ENCODE measurements around the gene KCNN1. TPM values are rescaled to one million over a fixed set of nuclear protein-coding genes. Genes with fewer than 3 reads are reported as not detected.
A peak's percentile ranks its signal among the peaks of the same experiment; 100 is the strongest.

The KCNN1 gene
- total and polyA plus RNA-seq, 9 of the 15 experiments (the other 6 are each of a cell fraction or from before 2014, with no cell fraction given): 0.01 to 6.2 (median 0.72) TPM

DNA sequence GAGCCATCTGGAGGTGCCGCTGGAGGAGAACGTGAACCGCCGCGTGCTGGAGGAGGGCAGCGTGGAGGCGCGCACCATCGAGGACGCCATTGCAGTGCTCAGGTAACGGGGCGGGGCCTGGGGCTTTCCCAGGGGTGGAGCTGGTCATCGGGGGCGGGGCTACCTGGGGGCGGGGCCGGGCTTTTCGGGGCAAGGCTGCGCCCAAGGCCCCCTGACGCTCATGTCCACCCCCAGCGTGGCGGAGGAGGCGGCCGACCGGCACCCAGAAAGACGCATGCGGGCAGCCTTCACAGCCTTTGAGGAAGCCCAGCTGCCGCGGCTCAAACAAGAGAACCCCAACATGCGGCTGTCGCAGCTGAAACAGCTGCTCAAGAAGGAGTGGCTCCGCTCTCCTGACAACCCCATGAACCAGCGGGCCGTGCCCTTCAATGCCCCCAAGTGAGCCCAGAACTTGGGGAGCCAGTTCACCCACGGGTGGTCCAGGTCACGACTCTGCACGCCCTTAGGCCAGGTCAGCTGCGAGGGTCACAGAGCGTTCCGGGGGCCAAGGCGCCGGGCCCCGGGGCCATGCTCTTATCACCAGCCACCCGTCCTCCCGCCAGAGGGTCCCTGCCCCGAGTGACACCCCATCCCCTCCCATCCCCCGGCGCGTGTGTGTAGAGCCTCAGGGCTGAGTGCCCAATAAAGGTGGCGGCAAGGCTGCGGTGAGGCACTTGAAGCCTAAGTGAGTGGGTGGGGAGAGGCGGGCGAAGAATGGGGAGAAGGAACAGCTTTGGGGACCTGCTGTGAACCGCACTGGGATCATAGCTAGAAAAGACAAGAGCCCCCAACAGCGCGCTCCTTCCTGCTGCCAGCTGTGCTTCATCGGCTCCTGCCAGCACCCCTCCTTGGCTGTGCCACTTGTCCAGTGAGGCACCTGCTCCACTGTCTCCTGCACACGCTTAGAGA lies 23.4 kb upstream of the KCNN1 start:
- Histone ChIP-seq H3K4me3 (peak overlapping the region; percentile 24), H2AFZ (ENCODE audit: low read depth, low read length) (0 out of 2 replicates have a peak overlapping the region, but pooled peaks have one; percentile 14), H3K27ac (ENCODE audit: extremely low read depth, low read depth, low read length) (peak overlapping the region; percentile 62), H3K27me3 (ENCODE audit: control insufficient read depth in 2 of 2, insufficient read depth in 2 of 2, low read length in 2 of 2) (no peaks in the 10 kb centered on the region), H3K4me2 (ENCODE audit: insufficient read depth, low read length) (peak overlapping the region; percentile 78), H3K9ac (ENCODE audit: insufficient read depth in 1 of 2, low read depth in 2 of 2, low read length in 2 of 2) (peak overlapping the region; percentile 56 to 93; a peak in 3 of 4 replicates), H3K9me1 (ENCODE audit: control insufficient read depth, insufficient read depth, low read length) (no peaks in the 10 kb centered on the region), H3K4me1 (replicated peaks in 1 of 2; ENCODE audit: control insufficient read depth in 2 of 2, insufficient read depth in 2 of 2, low read length in 2 of 2) (peaks cover 33 to 53% of the 10 kb centered on the region in 2 experiments), H3K79me2 (ENCODE audit: control insufficient read depth, insufficient read depth, low read length) (0 out of 3 replicates have a peak, but pooled peaks cover 3% of the 10 kb centered on the region), H4K20me1 (replicated peaks; ENCODE audit: control insufficient read depth, insufficient read depth, low read length) (no peaks in the 10 kb centered on the region), H3K9me3 (replicated peaks; ENCODE audit: control insufficient read depth, insufficient read depth, low read depth, low read length) (no peaks in the 10 kb centered on the region), H3K36me3 (ENCODE audit: control insufficient read depth, insufficient read depth, low read length) (peaks cover 33% of the 10 kb centered on the region; the same call in 2 of the 3 replicates)
- 19% methylated on average over 41 of the region's 57 CpGs for WGBS (ENCODE audit: insufficient coverage, low coverage, missing lambda C conversion rate)
- ATAC-seq (peak; percentile 84), FAIRE-seq (no peak), DNase-seq (ENCODE audit: extremely low read depth in 1 of 4, low spot score in 3 of 4) (peak in 3 of 4 experiments; percentile 88 to 90 (median 89))
- ChIA-PET CTCF (ENCODE audit: low intra/inter-chr PET ratio) (interaction anchor here (0.6 kb wide), 1 partner anchor 74 kb away, joined by 3 read pairs; no protein-coding TSS in a partner anchor), POLR2A (interaction anchor here (0.6 to 2.3 kb wide), 11 partner anchors 10 to 118 kb away, joined by 3 to 21 read pairs (median 4); partner anchors contain the start of gene CCDC124)
- TSS peak; percentile 93 for BruUV-seq (replicated peaks)
- intact Hi-C loops (cut with micrococcal nuclease) (loop anchor here (10.0 kb wide), 1 partner anchor 211 kb away; the partner anchor contains the start of gene PIK3R2), in situ Hi-C loops (cut with MboI) (loop anchor here (10.0 kb wide), 1 partner anchor 51 kb away; no protein-coding TSS in a partner anchor)
- peak; percentile 18; the same call in 1 of the 2 replicates for TF ChIP-seq GABPB1 (CRISPR knock-in tag; IDR thresholded peaks at IDR 0.05)
- TF ChIP-seq, protein P1, sequence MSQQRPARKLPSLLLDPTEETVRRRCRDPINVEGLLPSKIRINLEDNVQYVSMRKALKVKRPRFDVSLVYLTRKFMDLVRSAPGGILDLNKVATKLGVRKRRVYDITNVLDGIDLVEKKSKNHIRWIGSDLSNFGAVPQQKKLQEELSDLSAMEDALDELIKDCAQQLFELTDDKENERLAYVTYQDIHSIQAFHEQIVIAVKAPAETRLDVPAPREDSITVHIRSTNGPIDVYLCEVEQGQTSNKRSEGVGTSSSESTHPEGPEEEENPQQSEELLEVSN (IDR thresholded peaks at IDR 0.05; ENCODE audit: borderline replicate concordance in 1 of 2, extremely low read depth in 1 of 2, insufficient read depth in 1 of 2, insufficient read length in 1 of 2, low read depth in 1 of 2, low read length in 1 of 2, poor library complexity in 1 of 2, severe bottlenecking in 1 of 2): peak in 1 of 2 experiments; percentile 80
- TF ChIP-seq, protein P2, sequence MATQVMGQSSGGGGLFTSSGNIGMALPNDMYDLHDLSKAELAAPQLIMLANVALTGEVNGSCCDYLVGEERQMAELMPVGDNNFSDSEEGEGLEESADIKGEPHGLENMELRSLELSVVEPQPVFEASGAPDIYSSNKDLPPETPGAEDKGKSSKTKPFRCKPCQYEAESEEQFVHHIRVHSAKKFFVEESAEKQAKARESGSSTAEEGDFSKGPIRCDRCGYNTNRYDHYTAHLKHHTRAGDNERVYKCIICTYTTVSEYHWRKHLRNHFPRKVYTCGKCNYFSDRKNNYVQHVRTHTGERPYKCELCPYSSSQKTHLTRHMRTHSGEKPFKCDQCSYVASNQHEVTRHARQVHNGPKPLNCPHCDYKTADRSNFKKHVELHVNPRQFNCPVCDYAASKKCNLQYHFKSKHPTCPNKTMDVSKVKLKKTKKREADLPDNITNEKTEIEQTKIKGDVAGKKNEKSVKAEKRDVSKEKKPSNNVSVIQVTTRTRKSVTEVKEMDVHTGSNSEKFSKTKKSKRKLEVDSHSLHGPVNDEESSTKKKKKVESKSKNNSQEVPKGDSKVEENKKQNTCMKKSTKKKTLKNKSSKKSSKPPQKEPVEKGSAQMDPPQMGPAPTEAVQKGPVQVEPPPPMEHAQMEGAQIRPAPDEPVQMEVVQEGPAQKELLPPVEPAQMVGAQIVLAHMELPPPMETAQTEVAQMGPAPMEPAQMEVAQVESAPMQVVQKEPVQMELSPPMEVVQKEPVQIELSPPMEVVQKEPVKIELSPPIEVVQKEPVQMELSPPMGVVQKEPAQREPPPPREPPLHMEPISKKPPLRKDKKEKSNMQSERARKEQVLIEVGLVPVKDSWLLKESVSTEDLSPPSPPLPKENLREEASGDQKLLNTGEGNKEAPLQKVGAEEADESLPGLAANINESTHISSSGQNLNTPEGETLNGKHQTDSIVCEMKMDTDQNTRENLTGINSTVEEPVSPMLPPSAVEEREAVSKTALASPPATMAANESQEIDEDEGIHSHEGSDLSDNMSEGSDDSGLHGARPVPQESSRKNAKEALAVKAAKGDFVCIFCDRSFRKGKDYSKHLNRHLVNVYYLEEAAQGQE (IDR thresholded peaks at IDR 0.05; ENCODE audit: borderline replicate concordance): no peak
- TF ChIP-seq, protein P2 (CRISPR knock-in tag; IDR thresholded peaks at IDR 0.05; ENCODE audit: low read depth): no peak
- TF ChIP-seq, protein P3, sequence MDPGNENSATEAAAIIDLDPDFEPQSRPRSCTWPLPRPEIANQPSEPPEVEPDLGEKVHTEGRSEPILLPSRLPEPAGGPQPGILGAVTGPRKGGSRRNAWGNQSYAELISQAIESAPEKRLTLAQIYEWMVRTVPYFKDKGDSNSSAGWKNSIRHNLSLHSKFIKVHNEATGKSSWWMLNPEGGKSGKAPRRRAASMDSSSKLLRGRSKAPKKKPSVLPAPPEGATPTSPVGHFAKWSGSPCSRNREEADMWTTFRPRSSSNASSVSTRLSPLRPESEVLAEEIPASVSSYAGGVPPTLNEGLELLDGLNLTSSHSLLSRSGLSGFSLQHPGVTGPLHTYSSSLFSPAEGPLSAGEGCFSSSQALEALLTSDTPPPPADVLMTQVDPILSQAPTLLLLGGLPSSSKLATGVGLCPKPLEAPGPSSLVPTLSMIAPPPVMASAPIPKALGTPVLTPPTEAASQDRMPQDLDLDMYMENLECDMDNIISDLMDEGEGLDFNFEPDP (CRISPR knock-in tag; IDR thresholded peaks at IDR 0.05): no peak
- no peak for TF ChIP-seq KLF1 (tag; IDR thresholded peaks at IDR 0.05)

Measured in K562 (cell line).